D721Med (cell line): ENCODE results near the gene STARD10.

Experiments used
- DNase-seq: peaks from one replicate; pipeline ENCODE4 v3.0.0; 2011; ENCODE audit warnings: low spot score; ENCODE audit not compliant: insufficient read length
- FAIRE-seq: peaks from 2 replicates; lab custom pipeline; 2011; peaks lifted over from hg19 to GRCh38; lab: Jason Lieb, UNC
- CTCF ChIP-seq: IDR thresholded peaks from 2 replicates; pipeline ENCODE4 v1.5.1; 2012; ENCODE audit warnings: mild to moderate bottlenecking, control low read depth; ENCODE audit not compliant: insufficient read depth; ENCODE audit errors: missing control alignments

Gene STARD10

GRCh38 chr11:72820439-72821139 lies 26.7 kb upstream of the STARD10 start:
- FAIRE-seq = no peak
- TF ChIP-seq CTCF = no peak

GRCh38 chr11:72818971-72819370 lies 25.1 kb upstream of the STARD10 start:
- no peak for FAIRE-seq

More at GRCh38 chr11:72820439-72821139, 26.7 kb upstream of the STARD10 start:
- no peak for DNase-seq

DNA sequence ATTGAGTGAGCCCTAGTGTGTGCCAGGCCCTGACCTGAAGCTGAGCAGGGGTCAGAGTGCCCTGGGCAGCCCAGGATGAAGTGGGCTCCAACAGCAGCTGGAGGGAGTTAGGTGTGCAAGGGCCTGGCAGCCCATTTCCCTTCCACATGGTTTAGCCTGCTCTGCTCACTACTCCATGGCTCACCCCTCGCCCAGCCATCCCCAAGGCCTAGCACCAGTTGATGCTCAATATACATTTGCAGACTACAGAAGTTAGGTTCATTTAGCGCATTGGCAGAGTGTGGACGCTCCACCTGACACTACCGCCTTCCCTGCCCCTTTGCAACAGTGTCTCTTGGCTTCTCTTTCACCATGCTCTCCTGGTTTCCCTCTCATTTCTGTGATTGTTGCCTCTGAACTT lies 24.1 kb upstream of the STARD10 start:
- DNase-seq (no peak), FAIRE-seq (no peak)
- TF ChIP-seq CTCF = no peak

More at GRCh38 chr11:72818971-72819370, 25.1 kb upstream of the STARD10 start:
- no peak for DNase-seq
- no peak for TF ChIP-seq CTCF

- no peak for DNase-seq
- no peak for TF ChIP-seq CTCF
- FAIRE-seq = no peak
These were observed 22.6 kb upstream of the STARD10 start for GRCh38 chr11:72816404-72816990.

DNA sequence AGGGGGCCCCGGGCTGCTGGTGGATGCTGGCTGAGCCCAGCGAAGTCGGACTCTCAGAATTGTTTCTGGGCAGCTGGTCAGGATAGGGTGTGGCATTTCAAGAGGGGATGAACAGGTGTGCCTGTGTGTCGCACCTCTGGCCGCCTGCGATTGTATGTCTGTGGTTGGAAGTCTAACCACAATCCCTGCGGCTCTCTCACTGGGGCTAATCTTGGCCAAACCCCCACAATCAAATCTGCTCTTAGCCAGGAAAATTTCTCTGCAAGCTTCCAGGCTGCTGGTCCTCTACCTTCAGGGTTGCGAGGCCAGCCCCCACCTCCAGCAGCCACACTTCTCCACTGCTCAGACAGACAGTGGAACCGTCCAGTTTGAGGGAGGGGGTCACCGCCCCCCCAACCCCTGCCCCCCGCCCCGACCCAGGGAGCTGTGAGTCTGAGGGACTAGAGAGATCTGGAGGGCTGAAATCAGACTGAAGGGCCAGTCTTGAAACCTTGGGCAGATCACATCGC lies 21.3 kb upstream of the STARD10 start:
- DNase-seq (no peak), FAIRE-seq (no peak)
- no peak for TF ChIP-seq CTCF

- no peak for TF ChIP-seq CTCF
- no peak for FAIRE-seq
- peak; percentile 92 for DNase-seq
These were observed 20.7 kb upstream of the STARD10 start, which contains the start of gene ATG16L2 for GRCh38 chr11:72814286-72815109. Gene ATG16L2, plus strand, starts transcription at chr11:72814411. Its CDS starts 35 bp downstream, at chr11:72814446.
